NCI-H1930 (cell line): ENCODE data around the gene LOXL1.
A peak's percentile ranks its signal among the peaks of the same experiment; 100 is the strongest.
"Not testable (repeated sequence)": the region's sequence is repeated elsewhere in the genome, so short reads cannot be mapped to it uniquely, and the experiment has no call there.

Experiments
- DNase-seq, 2 experiments: peaks; one replicate each; lab custom pipeline; 2025; lab: John Stamatoyannopoulos, UW

LOXL1 gene

DNA sequence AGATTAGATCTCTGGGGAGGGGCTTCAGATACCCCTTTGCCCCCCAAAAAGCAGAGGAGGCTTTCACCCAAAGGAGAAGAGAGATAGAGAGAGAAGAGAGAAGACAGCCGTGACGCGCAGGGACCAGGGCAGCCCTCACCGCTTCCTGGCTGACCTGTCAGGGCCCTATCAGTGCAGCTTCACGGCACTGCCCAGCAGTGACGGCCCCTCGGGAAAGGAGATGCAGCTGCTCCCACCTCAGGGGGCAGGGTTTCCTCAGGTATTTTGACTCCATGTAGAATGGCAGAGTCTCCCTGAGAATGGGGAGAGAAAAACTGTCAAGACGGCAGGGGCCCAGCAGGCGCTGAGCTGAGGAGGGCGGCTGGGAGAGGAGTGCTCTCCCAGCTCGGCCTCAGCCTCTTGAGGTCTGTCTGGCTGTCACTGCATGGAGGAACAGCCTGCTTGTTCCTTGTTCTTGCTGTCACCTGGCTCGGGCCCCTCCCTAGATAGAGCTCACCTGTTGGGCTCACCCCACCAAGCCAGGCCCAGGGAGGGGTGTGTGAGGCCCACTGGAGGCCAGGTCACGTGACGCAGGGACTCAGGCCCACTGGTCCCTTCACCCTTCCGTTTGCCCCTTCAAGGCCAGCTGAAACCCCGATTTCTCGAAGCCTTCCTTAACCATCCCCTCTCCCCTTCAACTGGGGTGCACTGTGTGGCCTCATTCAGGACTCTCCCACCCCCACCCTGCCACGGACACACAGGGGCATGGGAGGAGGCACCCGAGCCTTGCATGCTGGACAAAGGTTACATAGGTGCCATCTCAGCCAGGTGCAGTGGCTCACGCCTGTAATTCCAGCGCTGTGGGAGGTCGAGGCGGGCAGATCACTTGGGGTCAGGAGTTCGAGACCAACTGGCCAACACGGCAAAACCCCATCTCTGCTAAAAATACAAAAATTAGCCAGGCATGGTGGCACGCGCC, 28.2 kb downstream of the LOXL1 start:
- DNase-seq: no peak

DNA sequence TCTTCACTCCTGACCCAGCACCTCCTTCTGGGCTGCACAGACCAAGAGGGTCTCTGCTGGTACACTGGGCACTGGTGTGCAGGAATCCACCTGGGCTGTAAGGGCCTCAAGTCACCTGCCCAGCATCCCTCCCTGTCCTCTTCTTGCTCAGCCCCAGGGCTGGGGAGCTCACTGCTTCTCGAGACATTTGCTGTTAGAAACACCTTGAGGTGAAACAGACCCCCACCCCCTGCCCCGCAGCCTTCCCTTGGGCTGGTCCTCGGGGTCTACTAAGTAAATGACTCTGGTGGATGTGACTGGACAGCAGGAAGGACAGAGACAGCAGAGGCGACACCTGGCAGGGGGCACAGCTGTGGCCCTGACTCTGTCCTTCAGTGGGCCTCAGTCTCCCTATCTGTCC, 29.1 kb downstream of the LOXL1 start:
- no peak for DNase-seq

DNA sequence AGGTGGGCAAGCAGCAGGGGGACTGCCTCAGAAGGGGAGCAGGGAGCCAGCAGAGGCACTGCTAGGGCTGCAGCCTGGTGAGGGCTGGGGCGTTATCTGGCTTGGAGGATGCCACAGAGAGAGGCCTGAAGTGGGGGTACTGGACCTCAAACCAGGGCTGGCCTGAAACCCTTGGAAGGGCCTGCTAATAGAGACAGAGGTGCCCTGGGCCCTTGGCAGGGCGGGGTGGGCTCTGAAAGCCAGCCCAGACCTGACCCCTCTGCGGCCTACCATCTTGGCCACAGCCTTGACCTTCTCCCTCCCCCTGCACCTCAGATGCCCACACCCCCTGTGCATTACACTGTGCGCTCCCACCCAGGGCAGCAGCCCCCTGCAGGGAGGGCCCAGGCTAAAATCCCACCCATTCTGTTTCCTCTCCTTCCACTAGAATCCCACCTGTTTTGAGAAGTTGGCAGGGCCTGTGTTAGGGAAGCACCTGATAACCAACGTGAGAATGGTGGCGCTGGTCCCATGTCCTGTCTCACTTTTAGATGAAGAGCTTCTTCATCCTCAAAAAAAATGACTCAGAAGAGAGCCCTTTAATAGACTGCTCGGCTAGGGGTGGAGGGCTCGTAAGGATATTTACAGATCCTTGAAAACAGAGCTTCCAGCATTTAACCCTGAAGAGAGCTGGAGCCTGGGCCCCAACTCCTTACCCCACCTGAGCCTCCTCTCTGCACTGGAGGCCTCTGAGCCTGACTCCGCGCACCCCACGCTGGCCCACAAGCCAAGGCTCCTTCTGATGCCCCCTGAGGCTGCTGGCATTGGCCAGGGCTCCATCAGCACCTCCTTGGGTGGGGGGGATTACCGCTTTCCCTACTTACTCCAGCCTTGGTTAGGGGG, 29.8 kb downstream of the LOXL1 start:
- no peak for DNase-seq

DNA sequence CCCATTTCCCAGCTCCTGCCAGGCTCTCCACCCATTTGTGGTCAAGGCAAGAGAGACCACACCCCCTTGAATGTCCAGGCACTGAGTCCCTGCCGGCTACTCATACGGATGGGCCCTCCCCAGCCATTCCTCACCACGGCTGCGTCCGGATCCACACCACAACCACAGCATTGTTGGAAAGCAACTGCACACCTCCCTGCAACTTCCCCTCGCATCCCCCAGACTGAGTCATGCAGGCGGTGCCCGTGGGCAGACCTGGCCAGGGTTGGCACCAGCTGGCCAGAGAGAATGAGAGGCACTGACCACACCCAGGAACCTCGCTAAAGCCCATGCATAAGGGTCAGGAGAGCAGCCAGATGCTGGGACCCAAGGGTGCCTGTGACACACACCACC, 30.5 kb downstream of the LOXL1 start:
- no peak for DNase-seq

DNA sequence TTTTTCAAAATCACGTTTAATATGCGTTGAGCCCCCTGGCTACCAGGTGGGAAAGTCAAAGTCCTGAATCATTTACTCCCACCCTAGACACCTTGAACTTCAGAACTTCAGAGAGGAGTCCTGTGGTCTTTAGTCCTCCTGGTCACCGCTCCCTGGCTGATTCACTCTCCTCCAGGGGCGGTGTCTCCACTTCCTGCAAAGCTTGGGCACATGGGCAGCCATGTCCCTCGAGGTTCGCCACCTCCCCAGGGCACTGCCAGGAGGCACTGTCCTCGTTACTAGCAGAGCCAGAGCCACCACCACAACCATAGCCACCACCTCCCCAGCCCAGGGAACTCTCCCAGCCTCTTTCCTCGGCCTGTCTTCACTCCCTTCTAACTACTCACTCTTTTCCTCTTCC, 31.0 kb downstream of the LOXL1 start:
- DNase-seq: no peak

DNA sequence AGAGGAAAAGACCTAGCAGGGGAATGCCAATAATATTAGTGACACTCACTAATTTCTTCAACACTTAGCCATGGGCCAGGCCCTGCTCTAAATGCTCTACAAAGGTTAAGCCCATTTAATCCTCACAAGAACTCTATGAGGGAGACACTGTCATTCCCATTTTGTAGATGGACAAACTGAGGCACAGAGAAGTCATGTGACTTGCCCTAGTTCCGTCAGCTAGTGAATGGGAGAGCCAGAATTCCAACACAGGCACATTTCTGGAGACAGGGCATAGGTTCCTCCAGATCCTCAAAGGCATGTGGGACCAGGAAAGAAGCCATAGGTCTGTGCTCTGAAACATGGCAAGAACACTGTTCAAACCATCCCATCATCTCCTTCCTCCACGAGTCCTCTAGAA, 31.5 kb downstream of the LOXL1 start:
- no peak for DNase-seq

DNA sequence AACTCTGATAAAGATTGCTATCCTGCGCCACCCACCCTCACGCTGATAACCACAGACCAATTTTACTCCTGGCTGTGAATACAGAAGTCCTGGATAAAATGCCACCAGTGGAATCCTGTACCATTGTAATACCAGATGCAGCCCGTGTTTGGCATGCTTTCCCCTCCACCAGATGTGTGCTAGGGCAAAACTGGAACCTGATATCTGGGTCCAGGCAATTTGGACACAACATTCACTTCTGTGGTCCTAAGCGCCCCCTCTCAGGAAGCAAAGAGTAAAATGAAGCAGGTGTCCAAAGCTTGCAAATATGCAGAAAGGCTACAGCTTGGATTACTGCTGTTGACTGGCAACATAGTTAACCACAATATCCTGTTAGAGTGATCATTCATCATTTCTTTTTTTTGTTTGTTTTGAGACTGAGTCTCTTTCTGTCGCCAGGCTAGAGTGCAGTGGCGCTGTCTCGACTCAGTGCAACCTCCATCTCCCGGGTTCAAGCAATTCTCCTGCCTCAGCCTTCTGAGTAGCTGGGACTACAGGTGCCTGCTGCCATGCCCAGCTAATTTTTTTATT, 32.8 kb downstream of the LOXL1 start:
- DNase-seq: no peak

DNA sequence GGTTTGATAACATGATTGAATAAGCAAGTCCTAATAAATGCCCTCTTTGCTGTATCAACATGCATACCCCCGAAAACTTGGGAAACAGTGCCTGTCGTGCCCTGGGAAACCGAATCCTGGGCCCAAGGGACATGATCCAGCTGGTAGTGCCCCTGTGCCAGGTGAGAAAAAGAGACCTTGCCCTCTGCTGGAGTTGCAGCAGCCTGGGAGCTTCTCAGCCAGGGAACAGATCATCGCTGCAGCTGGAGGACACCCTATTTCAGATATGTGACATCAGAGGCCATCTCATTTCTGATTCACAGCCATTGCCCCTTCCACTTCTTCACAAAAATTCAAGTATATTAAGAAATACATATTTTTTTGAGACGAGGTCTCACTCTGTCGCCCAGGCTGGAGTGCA, 33.5 kb downstream of the LOXL1 start:
- DNase-seq: no peak

DNA sequence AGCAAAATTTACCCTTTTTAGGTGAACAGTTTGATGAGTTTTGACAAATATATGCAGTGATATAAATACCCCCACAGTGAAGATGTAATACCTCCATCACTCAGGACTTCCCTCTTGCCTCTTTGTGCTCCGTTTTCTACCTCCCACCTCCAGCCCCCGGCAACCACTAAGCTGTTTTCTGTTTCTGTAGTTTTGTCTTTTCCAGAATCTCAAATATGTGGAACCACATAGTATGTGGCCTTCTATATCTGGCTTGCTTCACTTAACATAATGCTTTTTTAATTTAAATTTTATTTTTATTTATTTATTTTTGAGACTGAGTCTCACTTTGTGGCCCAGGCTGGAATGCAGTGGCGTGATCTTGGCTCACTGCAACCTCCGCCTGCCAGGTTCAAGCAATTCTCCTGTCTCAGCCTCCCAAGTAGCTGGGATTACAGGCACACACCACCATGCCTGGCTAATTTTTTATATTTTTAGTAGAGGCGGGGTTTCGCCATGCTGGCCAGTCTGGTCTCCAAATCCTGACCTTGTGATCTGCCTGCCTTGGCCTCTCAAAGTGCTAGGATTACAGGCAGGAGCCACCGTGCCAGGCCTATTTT, 34.3 kb downstream of the LOXL1 start:
- DNase-seq: not testable (repeated sequence)

DNA sequence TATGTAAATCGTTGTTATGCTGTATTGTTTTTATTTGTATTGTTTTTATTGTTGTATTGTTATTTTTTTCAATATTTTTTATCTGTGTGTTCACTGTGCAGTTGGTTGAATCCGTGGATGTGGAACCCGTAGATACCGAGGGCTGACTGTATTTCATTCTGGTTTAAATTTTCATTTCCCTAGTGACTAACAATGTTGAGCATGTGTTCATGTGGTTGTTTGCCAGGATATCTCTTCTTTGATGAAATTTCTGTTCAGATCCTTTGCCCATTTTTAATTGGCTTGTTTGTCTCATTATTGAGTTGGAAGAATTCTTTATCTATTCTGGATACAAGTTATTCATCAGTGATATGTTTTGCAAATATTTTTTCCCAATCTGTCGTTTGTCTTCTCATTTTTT, 36.2 kb downstream of the LOXL1 start:
- DNase-seq: no peak

DNA sequence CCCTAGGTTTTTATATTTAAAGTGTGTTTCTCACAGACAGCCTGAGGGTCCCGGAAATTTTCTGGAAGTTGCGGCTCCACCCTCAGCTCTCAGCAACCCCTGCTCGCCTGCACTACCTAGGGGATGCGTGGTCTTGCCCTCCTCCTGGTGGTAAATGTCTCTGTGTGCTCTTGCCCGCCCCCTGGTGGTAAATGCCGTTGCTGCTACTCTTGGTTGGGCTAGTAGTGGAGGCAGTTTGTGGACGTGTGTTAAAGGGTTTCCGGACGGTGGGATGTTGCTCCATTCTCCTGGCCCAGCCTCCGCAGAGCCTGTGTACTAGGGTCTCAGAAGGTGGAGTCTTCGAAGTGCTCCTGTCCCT, 38.5 kb downstream of the LOXL1 start:
- DNase-seq: peak in 1 of 2 experiments; percentile 47

DNA sequence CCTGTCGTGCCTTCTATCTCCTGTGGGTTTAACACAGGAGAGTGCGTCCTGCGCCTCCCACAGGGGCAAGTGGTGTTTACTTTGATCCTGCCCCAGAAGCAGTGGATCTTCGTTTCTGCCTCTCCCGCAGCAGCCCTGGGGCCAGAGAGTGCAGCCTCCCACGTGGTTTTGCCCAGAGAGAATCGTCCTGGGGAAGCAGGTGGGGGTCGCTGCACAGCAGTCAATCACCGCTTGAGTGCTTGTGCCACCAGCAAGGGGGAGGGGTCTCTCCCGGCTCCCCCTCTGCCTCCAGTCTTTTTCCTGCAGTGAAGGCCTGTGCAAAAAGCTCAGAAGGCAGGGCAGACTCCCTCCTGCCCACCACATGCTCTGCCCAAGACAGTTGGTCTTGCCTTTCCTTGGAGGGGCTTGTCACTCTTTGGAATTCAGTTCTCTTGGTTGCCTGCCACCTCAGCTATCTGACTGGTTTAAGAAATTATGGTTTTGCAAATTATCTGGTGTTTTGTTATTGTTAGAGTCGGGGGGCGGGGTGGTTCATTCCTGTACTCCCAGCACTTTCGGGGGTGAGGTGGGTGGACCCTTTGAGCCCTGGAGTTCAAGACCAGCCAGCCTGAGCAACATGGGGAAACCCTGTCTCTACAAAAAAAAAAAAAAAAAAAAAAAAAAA, 39.0 kb downstream of the LOXL1 start:
- no peak for DNase-seq

DNA sequence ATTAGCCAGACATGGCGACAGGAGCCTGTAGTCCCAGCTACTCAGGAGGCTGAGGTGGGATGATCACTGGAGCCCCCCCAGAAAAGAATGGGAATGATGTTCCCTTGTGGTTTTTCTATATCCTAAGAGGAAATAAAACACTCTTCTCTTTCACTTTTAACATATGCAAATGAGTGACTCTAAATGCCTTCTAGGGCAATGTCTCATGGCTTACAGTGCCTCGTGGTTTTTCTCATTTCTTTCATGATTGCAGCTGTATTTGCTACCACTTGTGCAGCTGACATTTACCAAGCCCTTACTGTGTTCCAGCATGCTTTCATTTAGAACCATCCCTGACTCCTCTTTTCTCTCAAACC, 39.5 kb downstream of the LOXL1 start:
- DNase-seq: no peak

DNA sequence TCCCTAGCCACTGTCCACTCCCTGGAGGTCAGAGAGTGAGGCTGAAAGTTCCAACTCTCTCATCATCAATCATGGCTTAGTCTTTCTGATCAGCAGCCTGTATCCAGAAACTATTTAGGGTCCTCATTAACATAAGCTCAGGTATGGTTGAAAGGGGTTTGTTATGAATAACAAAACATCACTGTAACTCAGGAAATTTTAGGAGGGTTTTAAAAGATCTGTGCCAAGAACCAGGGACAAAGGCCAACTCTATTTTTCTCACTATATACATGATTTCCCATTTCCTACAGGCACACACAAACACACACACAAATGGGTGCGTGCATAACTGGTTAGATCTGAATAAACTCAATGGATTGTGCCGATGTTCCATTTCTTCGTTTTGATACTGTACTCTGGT, 42.2 kb downstream of the LOXL1 start:
- no peak for DNase-seq

DNA sequence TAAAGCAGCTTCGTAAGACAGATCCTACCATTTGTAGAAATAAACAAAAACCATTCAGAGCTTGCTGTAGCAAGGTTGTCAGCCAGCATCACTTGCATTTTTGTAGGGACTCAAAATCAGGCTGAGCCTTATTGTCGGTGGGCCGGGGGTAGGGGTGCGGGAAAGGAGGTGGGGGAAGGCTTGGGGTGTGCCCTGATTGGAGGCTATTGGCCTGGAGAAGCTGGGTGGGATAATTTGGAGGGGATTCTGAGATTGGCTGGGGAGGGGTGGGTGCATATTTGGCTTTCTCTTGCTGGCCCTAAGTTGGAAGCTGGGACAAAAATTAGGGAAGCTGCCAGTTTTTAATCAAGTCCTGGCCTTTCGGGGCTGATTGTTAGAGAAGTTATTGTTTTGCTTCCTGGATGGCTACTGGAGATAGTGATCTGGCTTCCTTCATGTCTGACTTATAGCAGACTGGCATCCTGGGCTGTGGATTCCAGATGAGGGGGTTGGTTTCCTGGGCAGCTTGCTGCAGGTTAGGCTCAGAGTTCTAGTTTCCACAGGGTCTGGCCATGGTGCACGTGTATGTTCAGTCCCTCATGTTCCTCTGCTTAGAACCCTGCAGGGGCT, 43.0 kb downstream of the LOXL1 start:
- DNase-seq: no peak

DNA sequence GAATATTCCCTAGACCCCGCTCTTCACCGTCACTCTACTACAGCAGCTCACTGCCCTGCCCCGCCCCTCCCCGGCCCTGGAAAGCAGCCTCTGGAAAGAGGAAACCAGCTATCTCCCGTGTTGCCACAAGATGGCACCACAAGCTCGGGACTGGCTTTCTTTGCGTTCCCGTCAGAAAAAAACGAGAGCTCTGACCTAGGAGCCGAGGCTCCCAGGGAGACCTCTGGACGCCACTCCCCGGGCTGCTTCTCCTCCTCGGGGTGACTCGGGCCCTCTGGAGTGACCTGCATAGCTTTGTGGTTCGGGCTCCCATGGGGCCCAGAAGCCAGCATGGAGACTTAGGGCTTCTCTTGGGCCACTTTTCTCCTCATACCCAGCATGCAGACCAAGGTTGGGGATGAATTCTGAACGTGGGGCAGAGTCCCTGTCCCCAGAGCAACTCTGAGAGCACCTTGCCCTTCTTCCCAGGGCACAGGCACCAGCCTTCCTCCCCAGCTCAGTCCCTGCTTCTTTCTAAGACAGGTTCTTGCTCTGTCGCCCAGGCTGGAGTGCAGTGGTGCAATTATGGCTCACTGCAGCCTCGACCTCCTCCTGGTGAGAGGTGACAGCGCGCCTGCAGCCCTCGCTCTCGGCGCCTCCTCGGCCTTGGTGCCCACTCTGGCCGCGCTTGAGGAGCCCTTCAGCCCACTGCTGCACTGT, 46.9 kb downstream of the LOXL1 start:
- DNase-seq: peak; percentile 67 to 68

DNA sequence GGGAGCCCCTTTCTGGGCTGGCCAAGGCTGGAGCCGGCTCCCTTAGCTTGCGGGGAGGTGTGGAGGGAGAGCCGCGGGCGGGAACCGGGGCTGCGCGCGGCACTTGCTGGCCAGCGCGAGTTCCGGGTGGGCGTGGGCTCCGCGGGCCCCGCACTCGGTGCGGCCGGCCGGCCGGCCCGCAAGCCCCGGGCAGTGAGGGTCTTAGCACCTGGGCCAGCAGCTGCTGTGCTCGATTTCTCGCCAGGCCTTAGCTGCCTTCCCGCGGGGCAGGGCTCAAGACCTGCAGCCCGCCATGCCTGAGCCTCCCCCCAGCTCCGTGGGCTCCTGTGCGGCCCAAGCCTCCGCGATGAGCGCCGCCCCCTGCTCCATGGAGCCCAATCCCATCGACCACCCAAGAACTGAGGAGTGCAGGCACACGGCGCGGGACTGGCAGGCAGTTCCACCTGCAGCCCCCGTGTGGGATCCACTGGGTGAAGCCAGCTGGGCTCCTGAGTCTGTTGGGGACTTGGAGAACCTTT, 47.5 kb downstream of the LOXL1 start:
- DNase-seq: not testable (repeated sequence)

DNA sequence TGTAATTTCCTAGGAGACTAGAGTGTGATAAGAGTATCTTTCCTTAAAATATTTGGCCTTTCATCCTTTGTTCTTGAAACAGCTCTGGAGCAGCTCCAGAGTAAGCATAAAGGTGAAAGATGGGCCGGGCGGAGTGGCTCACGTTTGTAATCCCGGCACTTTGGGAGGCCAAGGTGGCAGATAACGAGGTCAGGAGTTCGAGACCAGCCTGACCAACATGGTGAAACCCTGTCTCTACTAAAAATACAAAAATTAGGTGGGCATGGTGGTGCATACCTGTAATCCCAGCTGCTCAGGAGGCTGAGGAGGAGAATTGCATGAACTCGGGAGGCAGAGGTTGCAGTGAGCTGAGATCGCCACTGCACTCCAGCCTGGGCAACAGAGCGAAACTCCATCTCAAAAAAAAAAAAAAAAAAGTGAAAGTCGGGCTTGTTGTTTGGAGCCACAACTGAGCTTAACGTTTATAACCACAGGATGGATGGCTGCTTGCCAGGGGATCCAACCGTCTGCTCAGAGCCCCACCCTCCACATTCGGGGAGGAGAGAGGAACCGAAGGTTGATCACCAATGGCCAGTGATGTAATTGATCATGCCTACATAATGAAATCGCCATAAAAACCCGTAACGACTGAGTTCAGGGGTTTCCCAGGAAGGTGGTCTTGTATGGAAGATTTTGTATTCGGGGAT, 49.3 kb downstream of the LOXL1 start:
- DNase-seq: not testable (repeated sequence)

DNA sequence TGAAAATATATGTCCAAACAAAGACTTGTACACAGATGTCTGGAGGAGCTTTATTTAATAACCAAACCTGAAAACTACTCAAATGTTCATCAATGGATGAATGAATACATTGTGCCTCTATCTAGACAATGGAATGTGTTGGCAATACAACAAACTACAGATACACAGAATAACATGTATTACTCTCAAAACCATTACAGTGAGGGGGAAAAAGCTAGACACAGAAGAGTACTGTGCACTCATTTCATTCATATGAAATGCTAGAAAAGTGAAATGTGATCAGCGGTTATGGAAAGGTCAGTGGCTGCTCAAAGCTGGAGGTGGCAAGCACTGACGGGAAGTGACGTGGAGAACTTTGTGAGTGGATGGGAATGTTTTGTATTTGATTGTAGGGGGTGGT, 52.6 kb downstream of the LOXL1 start:
- DNase-seq: no peak

DNA sequence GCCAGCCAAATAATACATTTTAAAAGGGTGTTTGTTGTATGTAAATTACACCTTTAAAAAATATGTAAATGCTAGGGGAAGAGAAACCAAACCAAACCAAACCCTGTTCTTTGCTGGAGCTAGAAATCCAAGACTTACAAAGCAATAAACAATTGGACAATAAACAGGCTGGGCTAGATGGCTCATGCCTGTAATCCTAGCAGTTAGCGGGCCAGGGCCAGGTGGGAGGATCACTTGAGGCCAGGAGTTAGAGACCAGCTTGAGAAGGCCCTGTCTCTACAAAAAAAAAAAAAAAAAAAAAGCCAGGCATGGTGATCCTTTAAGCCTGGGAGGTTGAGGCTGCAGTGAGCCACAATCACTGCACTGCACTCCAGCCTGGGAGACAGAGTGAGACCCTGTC, 53.4 kb downstream of the LOXL1 start:
- no peak for DNase-seq
